ENCODE measurements around the gene PDXP. TPM values are rescaled to one million over a fixed set of nuclear protein-coding genes. Genes with fewer than 3 reads are reported as not detected.

Gene PDXP
- total RNA-seq, 1 donor from 2014 or later, result 88.1 TPM

DNA sequence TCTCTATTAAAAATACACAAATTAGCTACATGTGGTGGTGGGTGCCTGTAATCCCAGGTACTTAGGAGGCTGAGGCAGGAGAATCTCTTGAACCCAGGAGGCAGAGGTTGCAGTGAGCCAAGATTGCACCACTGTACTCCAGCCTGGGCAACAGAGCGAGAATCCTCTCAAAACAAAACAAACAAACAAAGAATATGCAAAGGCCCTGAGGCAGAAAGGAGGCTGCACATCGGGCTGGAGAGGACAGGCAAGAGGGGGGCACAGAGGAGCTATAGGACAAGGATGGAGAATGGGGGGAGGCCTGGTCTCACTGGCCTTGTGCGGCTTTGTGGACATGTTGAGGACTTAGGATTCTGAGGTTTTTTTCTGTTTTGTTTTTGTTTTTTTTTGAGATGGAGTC lies 46.7 kb downstream of the PDXP start:
- Mint-ChIP-seq H3K36me3 (ENCODE audit: unreplicated experiment) (no peaks in the 10 kb centered on the region), H3K27me3 (ENCODE audit: unreplicated experiment) (peaks cover 6% of the 10 kb centered on the region), H3K27ac (ENCODE audit: unreplicated experiment) (no peak overlapping the region), H3K4me1 (ENCODE audit: low read depth, unreplicated experiment) (no peaks in the 10 kb centered on the region), H3K9me3 (ENCODE audit: unreplicated experiment) (peaks cover 3% of the 10 kb centered on the region), H3K4me3 (ENCODE audit: unreplicated experiment) (no peak overlapping the region)
- DNase-seq, result no peak
- TF ChIP-seq, protein P1, sequence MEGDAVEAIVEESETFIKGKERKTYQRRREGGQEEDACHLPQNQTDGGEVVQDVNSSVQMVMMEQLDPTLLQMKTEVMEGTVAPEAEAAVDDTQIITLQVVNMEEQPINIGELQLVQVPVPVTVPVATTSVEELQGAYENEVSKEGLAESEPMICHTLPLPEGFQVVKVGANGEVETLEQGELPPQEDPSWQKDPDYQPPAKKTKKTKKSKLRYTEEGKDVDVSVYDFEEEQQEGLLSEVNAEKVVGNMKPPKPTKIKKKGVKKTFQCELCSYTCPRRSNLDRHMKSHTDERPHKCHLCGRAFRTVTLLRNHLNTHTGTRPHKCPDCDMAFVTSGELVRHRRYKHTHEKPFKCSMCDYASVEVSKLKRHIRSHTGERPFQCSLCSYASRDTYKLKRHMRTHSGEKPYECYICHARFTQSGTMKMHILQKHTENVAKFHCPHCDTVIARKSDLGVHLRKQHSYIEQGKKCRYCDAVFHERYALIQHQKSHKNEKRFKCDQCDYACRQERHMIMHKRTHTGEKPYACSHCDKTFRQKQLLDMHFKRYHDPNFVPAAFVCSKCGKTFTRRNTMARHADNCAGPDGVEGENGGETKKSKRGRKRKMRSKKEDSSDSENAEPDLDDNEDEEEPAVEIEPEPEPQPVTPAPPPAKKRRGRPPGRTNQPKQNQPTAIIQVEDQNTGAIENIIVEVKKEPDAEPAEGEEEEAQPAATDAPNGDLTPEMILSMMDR (IDR thresholded peaks at IDR 0.05; ENCODE audit: partially characterized antibody, unreplicated experiment), result no peak

DNA sequence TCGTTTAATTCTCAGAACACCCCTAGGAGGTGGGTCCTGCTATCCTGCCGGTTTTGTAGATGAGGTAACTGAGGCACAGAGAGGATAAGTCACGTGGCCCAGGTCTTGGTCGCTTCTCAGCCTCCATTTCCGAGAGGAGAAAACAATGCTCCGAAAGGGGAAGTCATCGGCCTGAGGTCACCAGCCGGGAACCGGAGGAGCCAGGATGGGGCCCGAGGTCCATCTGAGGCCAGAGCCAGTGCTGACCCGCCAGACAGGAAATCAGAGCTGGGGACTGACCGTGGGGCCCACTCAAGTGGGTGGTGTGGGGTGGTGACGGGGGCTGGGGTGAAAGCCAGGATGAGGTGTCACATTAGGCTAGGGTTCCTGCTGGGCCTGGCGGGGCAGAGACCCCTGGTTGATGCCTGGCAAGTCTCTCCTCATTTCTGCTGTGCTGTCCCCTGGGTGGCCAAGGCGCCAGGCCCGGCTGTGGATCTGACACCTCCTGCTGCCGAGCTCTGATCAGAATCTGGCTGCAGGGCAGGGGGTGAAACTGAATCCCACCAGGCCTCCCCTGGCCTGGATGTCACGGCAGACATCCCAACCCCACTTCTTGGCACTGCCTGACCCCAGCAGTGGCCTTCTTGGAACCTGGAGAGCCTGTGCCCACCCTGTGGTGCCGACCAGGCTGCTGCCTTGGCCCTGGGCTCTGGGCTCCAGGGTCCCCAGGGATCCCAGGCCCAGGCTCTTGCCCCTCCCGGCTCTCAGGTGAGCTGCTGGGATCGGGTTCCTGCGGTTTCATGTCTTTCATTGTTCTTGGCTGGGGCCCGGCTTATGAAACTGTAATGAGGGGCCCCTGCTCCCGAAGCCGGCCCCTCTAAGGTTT lies 50.3 kb downstream of the PDXP start:
- Mint-ChIP-seq H3K36me3 (ENCODE audit: unreplicated experiment) (no peaks in the 10 kb centered on the region), H3K4me1 (ENCODE audit: low read depth, unreplicated experiment) (no peaks in the 10 kb centered on the region), H3K27me3 (ENCODE audit: unreplicated experiment) (peaks cover 4% of the 10 kb centered on the region), H3K27ac (ENCODE audit: unreplicated experiment) (no peak overlapping the region), H3K9me3 (ENCODE audit: unreplicated experiment) (peaks cover 4% of the 10 kb centered on the region), H3K4me3 (ENCODE audit: unreplicated experiment) (no peak overlapping the region)
- TF ChIP-seq, protein P1 (IDR thresholded peaks at IDR 0.05; ENCODE audit: partially characterized antibody, unreplicated experiment), result no peak
- no peak for DNase-seq

DNA sequence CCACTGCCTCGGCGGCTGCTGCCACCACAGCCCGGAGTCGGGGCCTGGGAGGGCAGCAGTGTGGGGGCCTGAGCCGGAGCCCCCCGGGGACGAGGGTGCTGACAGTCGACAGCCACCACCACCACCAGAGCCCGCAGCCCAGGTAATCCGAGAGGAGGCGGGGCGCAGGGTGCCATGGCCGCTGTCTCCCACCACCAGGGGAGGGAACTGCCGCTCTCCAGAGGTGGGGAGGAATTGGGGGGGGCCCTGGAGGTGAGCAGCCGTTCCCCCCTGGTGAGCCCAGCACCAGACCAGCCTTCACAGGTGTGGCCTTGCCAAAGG lies 50.9 kb downstream of the PDXP start:
- H3K36me3 Mint-ChIP-seq (ENCODE audit: unreplicated experiment), result no peaks in the 10 kb centered on the region
- peaks cover 4% of the 10 kb centered on the region for H3K9me3 Mint-ChIP-seq (ENCODE audit: unreplicated experiment)
- H3K27ac Mint-ChIP-seq (ENCODE audit: unreplicated experiment), result no peak overlapping the region
- H3K4me1 Mint-ChIP-seq (ENCODE audit: low read depth, unreplicated experiment), result no peaks in the 10 kb centered on the region
- TF ChIP-seq, protein P1 (IDR thresholded peaks at IDR 0.05; ENCODE audit: partially characterized antibody, unreplicated experiment), result no peak
- H3K4me3 Mint-ChIP-seq (ENCODE audit: unreplicated experiment), result no peak overlapping the region
- H3K27me3 Mint-ChIP-seq (ENCODE audit: unreplicated experiment), result peaks cover 4% of the 10 kb centered on the region
- DNase-seq, result no peak

DNA sequence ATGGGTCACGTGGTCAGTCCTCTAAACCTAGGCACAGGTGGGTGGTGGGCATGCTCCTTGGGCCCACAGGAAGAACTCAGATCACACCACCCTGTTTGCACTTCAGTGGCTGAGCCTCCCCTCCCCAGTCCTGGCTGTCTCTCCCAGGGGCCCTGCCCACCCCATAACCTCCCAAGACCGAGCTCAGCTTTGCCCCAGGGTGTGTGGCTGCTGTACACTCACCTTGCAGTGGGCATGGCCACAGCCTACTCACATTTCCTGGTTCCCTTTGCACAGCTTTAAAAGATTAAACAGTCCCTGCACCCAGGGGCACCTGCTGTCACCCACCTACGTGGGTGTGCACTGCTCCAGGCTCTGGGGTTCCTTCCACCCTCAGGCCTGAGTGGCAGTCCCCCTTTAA lies 52.2 kb downstream of the PDXP start:
- Mint-ChIP-seq H3K36me3 (ENCODE audit: unreplicated experiment) (no peaks in the 10 kb centered on the region), H3K4me1 (ENCODE audit: low read depth, unreplicated experiment) (no peaks in the 10 kb centered on the region), H3K4me3 (ENCODE audit: unreplicated experiment) (no peak overlapping the region), H3K9me3 (ENCODE audit: unreplicated experiment) (peaks cover 3% of the 10 kb centered on the region), H3K27me3 (ENCODE audit: unreplicated experiment) (peaks cover 3% of the 10 kb centered on the region), H3K27ac (ENCODE audit: unreplicated experiment) (no peak overlapping the region)
- no peak for DNase-seq
- TF ChIP-seq, protein P1 (IDR thresholded peaks at IDR 0.05; ENCODE audit: partially characterized antibody, unreplicated experiment), result no peak

DNA sequence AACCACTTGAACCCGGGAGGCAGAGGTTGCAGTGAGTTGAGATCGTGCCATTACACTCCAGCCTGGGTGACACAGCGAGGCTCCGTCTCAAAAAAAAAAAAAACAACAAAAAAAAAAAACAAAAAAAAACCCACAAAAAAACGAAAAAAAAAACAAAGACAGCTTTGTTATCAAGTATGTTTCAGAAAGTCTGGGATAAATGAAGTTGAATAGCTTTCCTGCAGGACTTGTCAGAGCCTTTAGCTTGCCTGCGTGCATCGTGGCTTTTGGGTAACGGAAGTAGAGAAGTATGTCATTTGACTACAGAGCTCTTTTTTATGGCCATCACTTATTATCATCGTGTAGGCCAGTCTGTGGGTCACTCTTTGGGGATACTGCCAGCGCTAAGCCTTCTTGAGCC lies 53.0 kb downstream of the PDXP start:
- peaks cover 1% of the 10 kb centered on the region for H3K36me3 Mint-ChIP-seq (ENCODE audit: unreplicated experiment)
- H3K9me3 Mint-ChIP-seq (ENCODE audit: unreplicated experiment), result peaks cover 2% of the 10 kb centered on the region
- H3K27me3 Mint-ChIP-seq (ENCODE audit: unreplicated experiment), result no peaks in the 10 kb centered on the region
- TF ChIP-seq, protein P1 (IDR thresholded peaks at IDR 0.05; ENCODE audit: partially characterized antibody, unreplicated experiment), result no peak
- no peaks in the 10 kb centered on the region for H3K4me1 Mint-ChIP-seq (ENCODE audit: low read depth, unreplicated experiment)
- DNase-seq, result no peak
- no peak overlapping the region for H3K4me3 Mint-ChIP-seq (ENCODE audit: unreplicated experiment)
- H3K27ac Mint-ChIP-seq (ENCODE audit: unreplicated experiment), result no peak overlapping the region
